Activated naive CD4-positive, alpha-beta T cell treated with Interleukin-2 at 50 U/mL for 16 hours (primary cell): Measurements from ENCODE around the gene SPATS2L.

Experiments
- DNase-seq: peaks from one replicate; pipeline ENCODE4 v3.0.0-alpha.2; 2020

The SPATS2L gene

DNA sequence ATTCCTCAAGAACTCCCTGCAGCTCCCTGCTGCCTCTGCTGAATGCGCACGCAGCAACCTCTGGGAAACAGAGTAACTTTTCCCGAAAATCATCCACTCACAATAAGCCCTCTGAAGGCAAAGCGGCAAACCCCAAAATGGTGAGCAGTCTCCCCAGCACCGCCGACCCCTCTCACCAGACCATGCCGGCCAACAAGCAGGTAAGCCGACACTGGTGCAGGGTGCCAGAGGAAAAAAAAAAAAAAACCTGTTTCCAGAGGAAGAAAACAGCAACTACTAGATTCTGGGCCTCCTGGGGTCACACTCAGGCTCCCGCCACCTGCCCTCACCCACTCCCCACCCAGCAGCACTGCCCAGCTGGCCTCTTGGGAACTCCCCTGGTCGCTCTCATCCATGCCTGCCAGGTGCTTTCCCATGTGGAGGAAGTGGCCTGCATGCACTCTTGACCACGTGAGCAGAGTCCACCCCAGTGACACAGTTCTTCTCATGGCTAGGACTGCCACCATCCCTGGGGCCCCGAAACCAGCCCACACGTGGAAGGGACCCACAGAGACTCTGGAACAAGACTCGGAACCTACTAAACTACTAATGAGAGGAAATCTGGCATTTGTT is 166.5 kb downstream of the SPATS2L start:
- DNase-seq = no peak

DNA sequence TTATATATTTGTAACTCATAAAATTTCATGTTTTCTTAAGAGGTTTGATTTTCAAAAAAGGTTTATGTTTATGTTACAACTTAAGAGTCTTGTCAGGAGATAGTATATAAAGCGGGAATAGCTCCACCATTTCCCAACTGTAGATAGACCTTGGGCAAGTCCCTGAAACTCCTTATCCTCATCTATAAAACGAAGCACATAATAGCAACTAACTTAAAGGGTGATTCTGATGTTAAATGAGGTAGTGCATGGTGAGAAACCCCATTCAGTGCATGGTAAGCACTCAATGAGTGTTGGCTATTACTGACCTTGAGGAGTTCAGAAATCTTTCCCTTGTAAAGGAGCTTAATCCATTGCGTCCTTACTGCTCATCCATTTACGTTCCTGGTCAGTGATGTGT is 169.3 kb downstream of the SPATS2L start:
- DNase-seq = no peak

DNA sequence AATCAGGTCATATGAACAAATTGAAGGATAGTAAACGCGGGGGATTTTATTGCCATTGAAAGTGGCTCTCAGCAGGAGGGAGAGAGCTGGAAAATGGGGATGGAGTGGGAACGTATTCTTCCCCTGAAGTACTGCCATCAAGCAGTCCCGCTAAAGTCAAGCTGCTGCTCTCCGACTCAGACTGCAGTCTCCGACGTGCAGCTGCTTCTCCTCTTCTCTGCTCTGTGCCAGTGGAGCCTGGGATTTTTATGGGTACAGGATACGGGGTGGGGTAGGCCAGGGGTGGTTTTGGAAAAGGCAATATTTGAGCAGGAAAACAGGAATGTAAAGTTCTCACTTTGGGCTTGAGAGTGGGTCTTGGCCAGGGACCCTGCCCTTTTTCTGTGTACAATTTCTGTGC is 170.3 kb downstream of the SPATS2L start:
- no peak for DNase-seq

DNA sequence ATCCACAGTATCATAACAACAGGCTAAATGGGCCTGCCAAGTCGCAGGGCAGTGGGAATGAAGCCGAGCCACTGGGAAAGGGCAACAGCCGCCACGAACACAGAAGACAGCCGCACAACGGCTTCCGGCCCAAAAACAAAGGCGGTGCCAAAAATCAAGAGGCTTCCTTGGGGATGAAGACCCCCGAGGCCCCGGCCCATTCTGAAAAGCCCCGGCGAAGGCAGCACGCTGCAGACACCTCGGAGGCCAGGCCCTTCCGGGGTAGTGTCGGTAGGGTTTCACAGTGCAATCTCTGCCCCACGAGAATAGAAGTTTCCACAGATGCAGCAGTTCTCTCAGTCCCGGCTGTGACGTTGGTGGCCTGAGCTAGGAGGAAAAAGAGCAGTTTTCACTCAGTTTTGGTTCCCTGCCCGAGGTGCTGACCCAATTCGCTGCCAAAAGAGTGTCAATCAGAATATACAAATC is 171.2 kb downstream of the SPATS2L start:
- DNase-seq = no peak

DNA sequence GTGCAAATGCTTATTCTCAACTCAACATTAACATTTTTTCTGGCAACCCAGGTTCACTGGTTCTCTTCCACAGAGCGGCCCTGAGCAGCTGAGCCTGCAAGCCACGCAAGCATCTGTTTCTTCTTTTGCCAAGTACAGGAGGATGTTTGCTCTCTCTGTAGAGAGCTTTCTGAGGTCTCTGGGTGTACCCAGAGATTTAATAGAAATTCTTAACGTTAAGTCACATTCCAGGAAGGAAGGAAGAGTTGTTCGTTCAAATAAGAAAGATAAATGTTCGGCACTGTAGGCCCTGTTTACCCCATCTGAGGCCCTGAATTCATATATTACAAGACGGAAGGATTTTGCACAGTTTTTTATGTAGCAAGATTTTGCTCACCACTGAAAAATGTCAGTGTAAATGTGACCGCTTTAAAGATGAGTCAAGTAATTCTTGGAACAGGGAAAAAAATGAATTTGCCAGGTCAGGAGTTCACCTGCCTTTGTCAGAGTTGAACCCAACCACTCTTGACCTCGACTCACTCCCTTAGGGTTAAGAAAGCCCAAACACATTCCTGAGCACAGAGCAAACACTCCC is 173.3 kb downstream of the SPATS2L start:
- DNase-seq = no peak

DNA sequence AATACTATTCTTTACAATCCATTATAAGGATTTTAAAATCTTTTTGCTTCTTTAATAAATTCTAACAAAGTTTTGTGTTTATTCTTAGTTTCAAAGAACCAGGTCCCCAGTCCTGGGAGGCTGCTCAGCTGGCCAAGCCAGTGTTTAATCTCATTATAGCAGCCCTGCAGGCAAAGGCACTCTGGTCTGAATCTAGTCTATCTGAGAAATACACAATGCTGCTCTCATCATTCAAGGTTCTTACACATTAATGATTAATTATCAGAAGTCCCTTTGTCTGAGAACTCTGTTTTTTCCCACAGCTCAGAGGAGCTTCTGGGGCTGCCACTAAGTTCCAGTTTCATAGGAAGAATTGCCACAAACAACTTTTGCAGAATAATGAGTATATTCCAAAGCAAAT is 175.7 kb downstream of the SPATS2L start:
- DNase-seq = no peak

DNA sequence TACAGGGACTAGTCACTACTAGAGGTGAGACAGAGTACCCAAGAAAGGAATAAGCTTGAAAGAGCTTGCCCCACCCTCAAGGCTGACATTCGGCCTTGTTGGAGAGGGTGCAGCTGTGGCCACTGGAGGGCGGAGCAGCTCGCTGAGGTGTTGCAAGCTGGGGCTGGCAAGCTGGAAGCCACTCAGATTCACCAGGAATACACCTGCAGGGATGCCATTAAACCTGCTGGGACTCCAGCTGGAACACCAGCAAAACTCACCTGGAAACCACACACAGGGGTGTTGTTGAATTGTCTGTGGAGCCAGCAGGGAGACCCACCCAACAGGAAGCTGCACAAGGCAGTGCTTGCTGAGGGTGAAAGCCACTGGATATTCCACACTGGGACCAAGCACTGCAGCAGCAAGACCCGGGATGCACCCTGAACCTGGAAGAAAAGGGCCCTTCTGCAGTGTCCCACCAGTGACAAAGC is 177.3 kb downstream of the SPATS2L start:
- DNase-seq = no peak

DNA sequence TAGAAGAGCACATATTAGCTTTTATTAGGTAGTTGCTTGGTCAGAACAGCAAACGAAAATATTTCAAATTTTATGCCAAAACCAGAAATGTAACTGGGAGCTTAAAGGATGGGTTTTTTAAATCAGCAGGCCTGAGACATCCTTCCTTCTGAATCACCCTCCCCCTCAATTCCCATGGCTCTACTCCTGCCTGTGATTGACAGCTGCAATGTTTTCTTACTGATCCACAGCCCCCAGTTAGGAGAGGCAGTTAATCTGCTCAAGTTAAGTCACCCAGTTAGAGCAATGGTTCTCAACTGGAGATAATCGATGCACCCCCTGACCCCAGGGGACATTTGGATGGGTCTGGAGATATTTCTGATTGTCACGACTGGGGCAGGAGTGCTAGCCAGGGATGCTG is 178.4 kb downstream of the SPATS2L start:
- DNase-seq = no peak

DNA sequence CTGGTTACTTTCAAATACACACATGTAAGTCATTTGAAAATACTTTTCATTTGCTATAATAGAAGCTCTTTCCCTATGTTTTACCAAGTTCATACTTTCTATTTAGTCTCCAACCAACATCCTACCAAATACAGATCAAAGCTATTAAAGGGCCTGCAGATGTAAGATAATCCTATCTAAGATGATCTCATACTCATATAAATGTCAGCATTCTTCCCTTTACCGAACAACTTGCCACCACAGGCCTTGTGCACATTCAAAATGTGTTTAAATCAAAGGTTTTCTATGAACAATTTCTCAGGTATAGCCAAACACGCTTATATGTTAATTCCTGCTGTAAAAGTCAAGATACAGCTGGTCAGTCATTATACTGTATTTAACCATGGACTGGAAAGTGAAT is 180.0 kb downstream of the SPATS2L start:
- no peak for DNase-seq

DNA sequence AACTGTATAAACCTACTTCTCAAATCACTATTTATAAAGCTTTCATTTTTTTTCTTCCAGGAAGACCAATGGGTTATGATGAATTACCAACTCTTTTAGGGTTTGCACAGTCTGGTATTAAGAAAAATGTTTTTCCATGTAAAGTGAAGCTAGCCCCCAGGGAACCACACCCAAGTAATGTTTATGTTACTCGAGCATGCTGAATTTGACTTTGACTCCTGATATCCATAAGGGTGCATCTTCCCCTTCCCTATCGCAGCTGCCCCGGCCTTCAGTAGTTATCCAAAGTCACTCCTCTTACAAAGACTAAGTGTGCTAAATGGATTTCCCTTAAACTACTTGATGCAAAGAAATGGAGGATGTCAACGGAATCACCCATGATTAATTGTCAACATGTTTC is 181.7 kb downstream of the SPATS2L start:
- no peak for DNase-seq

DNA sequence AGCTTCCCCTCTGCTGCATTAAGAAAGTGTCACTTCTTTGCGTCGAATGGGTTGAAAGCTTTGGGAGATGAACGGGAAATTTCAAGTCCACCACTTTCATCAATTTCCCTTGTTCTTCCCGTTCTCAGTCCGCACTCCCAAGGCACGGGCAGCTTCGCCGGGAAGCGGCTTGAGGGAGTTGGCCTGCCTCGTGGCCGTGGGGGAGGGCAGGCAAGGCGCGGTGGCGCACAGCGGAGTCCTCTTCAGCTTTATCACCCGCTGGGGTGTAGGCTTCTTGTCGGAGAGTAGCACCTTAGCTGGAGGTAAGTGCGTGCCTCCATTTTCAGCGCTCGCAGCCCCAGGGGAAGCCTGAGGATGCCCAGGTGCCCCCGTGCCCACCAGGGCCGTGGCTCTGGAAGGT is 183.5 kb downstream of the SPATS2L start:
- no peak for DNase-seq

DNA sequence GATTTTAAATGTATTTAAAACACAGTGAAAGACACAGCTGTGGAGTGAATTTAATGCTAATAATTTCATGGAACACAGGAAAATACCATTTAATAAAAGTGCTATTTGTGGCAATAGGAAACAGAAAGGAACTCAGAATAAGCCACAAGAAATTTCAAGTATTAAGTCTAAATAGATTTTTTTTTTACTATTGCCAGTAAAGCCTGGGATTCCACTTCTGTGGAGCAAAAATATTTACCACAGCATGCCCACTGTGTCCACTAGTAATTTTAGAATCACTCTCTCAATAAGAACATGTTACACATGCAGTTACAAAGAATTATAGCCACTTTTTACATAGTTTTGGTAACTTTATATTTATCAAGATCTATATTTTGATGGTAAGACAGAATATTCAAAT is 186.2 kb downstream of the SPATS2L start:
- DNase-seq = no peak

DNA sequence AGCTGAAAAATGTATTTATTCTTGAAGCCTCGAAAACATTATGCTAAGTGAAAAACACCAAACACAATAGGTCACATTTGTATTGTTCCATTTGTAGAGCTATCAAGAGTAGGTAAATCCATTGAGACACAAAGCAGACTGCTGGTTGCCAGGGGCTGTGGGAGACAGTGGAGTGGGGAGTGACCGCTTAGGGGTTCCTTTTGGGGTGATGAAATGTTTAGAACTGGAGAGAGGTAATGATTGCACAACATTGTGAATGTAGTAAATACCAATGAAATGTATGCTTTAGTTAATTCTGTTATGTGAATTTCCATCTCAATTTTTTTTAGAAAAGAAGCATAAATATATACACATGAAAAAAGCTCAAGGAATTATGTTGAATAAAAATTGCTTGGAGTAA is 187.6 kb downstream of the SPATS2L start:
- DNase-seq = no peak

DNA sequence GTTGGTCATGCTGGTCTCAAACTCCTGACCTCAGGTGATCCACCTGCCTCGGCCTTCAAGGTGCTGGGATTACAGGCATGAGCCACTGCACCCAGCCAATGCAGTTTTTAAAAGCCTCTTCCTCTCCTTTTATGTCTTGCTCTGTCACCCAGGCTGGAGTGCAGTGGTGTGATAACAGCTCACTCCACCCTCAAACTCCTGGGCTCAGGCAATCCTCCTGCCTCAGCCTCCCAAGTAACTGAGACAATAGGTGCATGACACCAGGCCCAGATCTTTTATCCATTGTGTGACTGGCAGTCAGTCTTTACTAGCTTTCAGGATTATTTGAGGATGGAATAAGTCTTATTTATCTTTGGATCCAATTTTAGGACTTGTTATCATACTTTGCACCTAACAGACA is 190.2 kb downstream of the SPATS2L start:
- DNase-seq = no peak

DNA sequence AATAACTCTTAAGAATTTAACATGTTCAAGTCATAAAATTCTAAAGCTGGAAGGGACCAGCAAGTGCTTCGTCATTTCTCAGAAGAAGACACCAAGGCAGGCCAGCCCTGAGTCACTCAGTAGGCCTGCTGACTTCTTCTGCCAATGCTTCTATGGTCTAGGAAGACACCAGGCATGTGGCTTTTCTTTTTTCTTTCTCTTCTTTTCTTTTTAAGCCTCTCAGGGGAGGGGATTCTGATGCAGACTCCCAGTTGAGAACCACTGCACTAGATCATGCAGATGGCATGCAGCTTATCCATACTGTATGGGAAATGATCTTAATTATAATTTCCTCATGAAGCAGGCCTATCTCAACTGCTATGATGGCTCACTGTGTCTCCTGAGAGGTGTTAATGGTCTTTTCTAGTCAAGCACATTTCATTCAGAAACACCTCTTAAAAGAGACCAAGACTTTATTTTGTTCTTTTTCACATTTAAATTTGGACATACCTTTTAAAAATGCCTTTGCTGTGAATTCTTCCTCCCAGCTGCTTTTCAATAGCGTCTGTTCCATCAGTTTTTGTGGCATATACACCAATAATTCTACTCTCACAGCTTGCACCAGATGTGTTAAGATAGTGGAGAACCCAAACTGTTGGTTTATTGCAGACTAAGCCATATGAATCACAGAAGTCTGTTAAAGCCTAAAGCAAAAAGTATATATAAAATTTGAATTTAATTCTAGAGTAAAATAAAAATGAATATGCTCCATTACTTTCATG is 192.1 kb downstream of the SPATS2L start:
- no peak for DNase-seq

DNA sequence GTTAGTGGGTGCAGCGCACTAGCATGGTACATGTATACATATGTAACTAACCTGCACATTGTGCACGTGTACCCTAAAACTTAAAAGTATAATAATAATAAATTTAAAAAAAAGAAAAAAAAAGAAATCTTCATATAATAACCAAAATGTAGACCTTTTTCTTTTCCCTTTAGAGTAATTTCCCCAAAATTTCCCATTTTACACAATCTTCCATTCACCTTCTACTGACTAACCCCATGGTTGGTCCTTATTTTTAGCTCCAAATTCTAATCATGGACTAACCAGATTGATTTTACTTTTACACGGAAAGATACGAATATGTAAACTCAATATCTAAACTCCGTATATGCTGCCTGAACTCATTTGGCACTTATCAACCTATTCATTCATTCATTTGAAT is 195.7 kb downstream of the SPATS2L start:
- no peak for DNase-seq

DNA sequence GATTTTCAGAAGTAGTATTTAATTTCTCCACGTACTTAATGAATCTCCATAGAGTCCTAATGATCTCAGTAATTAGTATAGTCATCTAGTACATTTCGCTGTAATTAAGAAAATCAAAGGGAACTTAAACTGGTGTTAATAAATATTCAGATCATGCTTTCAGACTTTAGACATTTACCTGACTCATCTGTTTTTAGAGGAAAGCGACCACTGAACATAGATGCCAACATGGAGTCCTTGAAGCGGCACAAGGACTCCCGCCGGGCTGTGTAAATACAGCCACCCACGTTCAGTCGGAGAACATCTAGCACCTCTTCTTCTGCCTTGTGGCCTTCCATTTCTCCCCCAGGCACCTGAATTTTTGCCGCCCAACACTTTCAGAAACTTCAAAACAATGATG is 200.2 kb downstream of the SPATS2L start:
- DNase-seq = no peak

DNA sequence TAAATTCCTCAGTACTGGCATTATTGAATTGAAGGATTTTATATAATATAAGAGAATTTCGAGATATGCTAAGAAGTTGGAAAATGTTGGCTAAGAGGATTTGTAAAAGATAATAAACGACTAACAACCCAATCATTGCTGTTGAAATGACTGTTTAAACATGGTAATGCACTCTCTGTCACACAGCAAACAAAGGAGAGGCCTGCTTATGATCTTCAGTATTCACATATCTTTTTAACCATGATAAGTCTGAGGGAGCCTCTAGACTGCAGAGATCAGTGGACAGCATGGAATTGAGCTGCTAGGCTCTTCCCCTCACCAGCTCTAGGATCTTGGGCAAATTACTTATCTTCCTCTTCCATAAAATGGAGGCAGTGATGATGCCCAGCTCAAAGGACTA is 200.7 kb downstream of the SPATS2L start:
- DNase-seq = no peak

DNA sequence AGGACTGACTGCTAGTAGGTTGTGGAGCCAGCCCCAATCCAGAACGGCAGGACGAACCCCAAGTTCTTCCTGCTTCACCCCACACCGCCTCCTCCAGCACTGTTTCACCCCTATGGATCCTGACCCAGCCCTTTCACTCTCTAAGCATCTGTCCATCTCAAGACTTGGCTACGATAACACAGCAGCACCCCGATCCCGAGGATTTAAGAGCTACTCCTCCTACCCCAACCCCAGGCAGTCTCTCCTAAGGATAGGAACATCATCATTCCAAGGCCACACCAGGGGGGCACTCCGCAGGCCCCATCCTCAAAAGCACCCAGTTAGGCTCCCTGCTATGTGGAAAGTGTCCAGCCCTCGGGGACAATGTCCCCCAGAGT is 202.7 kb downstream of the SPATS2L start:
- DNase-seq = no peak

DNA sequence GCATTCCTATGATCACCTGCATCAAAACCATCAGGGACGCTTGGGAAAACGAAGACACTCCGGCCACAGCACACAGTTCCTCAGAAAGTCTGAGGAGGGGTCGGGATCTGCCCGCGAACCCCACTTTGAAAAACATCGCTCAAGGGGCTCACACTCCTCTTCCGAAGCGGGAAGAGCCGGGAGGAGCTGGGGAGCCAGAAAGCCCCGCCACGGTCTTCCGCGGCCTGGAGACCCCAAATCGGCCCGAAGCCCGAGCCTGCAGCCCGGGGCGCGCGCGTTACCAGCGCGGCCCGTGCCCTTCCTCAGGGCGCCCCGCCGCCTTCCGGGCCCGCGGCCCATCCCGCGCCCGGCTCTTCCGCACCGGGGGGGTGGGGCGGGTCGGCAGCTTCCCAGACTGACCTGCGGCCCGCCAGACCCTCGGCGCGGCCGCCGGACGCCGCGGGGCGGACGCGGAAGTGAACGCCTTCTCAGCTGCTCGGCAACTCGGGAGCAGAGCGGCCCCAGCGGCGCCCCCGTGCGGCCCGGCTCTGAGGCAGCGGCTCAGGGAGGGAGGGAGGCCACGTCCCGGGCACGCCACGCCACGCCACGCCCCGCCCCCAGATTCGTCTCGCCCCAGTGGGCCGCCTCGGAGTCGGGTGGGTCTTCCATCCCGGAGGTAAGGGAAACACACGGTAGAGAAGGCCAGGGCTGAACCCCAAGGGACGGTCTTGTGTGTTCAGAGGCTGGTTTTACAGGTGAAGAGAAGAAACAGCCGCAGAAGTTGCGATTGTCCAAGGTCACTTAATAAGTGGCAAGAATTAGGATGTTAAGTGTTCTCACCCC is 203.3 kb downstream of the SPATS2L start, which contains the start of gene KCTD18:
Gene KCTD18, minus strand, starts transcription at position 457 of the 822 bp plus-strand sequence. CDS start 3,052 bp downstream, outside the sequence.
- DNase-seq = peak; percentile 92

DNA sequence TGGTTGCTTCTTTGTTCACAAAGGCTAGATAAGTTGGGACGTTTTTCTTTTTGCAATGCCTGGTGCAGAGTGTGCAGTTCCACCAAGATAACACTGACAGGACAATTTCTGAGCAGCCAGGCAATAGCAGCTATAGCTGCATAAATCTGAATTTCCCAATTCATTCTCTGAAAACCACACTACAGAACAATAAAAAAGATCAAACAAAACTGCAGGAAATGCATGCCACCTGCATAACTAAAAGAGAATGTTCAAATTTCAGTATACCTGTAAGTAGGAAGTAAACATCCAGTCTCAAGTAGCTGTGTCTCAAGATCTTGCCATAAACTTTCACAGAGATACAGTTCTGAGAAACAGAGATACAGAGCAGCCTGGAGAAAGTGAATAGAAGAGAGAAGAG is 208.7 kb downstream of the SPATS2L start:
- DNase-seq = no peak

DNA sequence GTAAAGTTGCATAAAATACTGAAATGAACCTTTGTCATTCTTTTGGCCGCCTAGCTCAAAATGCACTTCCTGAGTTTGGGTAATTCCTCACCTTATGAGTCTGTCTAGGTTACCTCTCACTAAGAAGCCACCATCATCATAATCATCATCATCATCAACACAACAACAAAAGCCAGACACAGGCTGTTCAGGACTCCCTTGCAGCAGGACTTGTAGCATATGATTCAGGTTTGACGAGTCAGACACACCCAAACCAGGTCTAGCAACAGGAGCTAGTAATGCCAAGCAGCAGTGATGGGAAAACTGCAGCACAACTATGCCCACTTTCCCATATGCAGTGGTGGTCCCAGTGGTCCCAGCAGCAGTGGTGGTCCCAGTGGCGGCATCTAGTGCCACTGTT is 216.7 kb downstream of the SPATS2L start:
- DNase-seq = no peak

DNA sequence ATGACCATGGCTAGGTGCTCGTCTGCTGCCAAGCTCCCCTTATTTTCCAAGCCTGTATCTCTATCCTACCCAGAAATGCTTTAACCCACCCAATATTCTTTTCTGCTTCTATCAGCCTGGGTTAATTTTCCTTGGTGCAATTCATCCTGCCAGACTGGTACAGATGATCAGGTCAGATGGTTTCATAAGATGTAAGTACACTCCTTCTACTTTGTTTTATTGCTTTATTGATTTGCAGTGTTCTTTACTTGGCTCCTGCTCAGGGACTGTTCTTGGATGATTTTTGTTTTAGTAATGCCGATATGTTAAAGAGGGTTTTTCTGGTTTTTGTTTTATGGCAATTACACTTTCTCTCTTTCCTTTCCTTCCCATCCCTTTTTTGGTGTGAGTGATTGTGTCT is 217.1 kb downstream of the SPATS2L start:
- DNase-seq = no peak
